ENCODE measurements around the gene KRIT1.

Gene KRIT1

DNA sequence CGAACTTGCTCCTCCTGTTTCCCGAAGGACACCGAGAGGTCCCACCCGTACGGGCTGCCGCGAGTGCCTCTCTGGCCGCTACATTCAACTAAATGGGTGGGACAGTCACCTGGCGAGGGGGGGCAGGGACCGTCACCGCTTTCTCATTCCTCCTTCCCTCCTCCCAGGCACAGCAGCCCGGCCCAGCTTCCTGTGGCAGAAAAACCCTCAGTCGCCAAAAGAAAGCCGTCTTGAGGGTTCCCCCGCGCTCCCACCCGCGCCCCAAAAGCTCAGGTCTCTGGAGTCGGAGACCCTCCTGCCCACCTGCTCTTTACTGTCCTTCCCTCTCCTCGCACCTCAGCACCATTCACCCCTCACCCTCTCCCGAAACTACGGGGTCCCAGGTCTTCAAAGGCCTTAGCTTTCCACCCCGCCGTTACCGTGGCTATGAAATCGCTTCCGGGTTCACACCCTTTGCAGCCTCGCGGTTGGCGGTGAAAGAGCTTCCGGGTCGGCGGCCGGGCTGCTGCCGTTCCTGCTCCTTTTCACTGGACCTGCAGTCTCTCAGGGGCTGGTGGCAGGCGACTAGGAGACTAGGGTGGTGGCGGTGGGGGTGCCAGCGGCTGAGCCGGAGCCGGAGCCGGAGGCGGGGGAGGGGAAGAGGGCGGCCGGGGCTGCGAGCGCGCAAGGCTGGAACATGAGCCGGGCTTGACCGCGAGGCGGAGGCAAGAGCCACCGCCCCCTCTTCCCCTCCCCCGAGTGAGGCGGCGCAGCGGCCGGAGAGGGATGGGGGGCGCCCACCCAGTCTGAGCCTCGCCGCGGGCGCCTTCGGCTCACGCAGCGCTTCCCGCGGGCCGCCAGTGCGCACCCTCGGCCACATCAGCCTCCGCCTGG lies at the start of gene KRIT1, which contains the start of gene ANKIB1:
KRIT1 (minus strand) TSS at position 428 of the 873 bp plus-strand sequence. CDS start 3,779 bp downstream, outside the sequence.
ANKIB1 (plus strand) TSS at position 488 of the 873 bp plus-strand sequence. CDS start 49,005 bp downstream, outside the sequence.
- Histone ChIP-seq H3K27ac (ENCODE audit: low read depth, low read length) (peak within 1 kb of the TSS; percentile 97), H3K9ac (ENCODE audit: low read depth, low read length) (peak within 1 kb of the TSS; percentile 83), H3K4me3 (ENCODE audit: low read depth, low read length) (peak within 1 kb of the TSS; percentile 100), H3K36me3 (ENCODE audit: control insufficient read depth, insufficient read depth, low read length) (peaks cover 14% of the 10 kb centered on the region), H3K9me3 (ENCODE audit: control insufficient read depth, insufficient read depth, low read length) (no peaks in the 10 kb centered on the region), H3K27me3 (ENCODE audit: control insufficient read depth, insufficient read depth, low read length) (no peaks in the 10 kb centered on the region), H3K4me1 (ENCODE audit: control insufficient read depth, insufficient read depth, low read length) (peaks cover 15% of the 10 kb centered on the region)

DNA sequence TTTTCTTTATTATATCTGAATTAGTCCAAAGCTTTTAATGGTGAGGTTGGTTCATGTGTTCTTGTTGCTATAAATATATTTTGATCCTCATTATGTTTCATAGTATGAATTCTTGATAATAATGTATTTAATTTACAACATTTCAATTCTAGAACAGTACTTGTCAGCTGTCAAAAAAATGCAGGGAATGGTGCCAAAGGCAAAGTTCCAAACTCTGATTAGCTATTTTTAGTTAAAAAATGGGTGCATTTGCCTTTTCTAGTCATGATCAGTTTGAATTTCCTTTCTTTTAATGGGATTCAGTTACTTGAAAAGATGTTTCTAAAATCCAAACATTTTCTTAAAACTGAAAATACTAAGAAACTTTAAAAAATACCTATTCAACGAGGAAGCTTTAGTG lies 49.7 kb upstream of the KRIT1 start:
- Histone ChIP-seq H3K27ac (ENCODE audit: low read depth, low read length) (no peak overlapping the region), H3K9ac (ENCODE audit: low read depth, low read length) (no peak overlapping the region), H3K27me3 (ENCODE audit: control insufficient read depth, insufficient read depth, low read length) (no peaks in the 10 kb centered on the region), H3K4me1 (ENCODE audit: control insufficient read depth, insufficient read depth, low read length) (peaks cover 26% of the 10 kb centered on the region), H3K9me3 (ENCODE audit: control insufficient read depth, insufficient read depth, low read length) (no peaks in the 10 kb centered on the region), H3K36me3 (ENCODE audit: control insufficient read depth, insufficient read depth, low read length) (no peaks in the 10 kb centered on the region), H3K4me3 (ENCODE audit: low read depth, low read length) (no peak overlapping the region)

- Histone ChIP-seq H3K27me3 (ENCODE audit: control insufficient read depth, insufficient read depth, low read length) (no peaks in the 10 kb centered on the region), H3K36me3 (ENCODE audit: control insufficient read depth, insufficient read depth, low read length) (no peaks in the 10 kb centered on the region), H3K9me3 (ENCODE audit: control insufficient read depth, insufficient read depth, low read length) (no peaks in the 10 kb centered on the region), H3K27ac (ENCODE audit: low read depth, low read length) (no peak overlapping the region), H3K4me1 (ENCODE audit: control insufficient read depth, insufficient read depth, low read length) (peaks cover 26% of the 10 kb centered on the region), H3K4me3 (ENCODE audit: low read depth, low read length) (no peak overlapping the region), H3K9ac (ENCODE audit: low read depth, low read length) (no peak overlapping the region)
Observed at GRCh38 chr7:92293896-92294590, 48.3 kb upstream of the KRIT1 start.

GRCh38 chr7:92292981-92293380 lies 47.3 kb upstream of the KRIT1 start:
- Histone ChIP-seq H3K27ac (ENCODE audit: low read depth, low read length) (no peak overlapping the region), H3K4me1 (ENCODE audit: control insufficient read depth, insufficient read depth, low read length) (peaks cover 26% of the 10 kb centered on the region), H3K27me3 (ENCODE audit: control insufficient read depth, insufficient read depth, low read length) (no peaks in the 10 kb centered on the region), H3K36me3 (ENCODE audit: control insufficient read depth, insufficient read depth, low read length) (no peaks in the 10 kb centered on the region), H3K9ac (ENCODE audit: low read depth, low read length) (no peak overlapping the region), H3K9me3 (ENCODE audit: control insufficient read depth, insufficient read depth, low read length) (no peaks in the 10 kb centered on the region), H3K4me3 (ENCODE audit: low read depth, low read length) (no peak overlapping the region)

DNA sequence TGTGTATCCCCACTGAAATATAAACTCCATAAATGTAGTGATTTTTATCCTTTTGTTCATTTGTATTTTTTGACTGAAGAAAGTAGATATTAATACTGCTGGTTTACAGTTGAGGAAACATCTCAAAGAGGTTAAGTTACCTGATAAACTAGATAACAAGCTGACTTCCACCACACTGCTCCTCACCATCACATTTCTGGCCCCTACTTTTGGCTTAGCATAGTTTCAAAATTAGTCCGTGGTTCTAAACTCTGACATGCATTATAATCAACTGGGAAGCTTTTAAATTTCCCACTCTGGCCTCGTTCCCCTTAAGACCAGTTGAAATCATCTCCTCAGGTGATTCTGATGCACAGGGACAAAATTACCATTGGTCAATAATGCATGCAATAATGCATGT lies 43.6 kb upstream of the KRIT1 start:
- Histone ChIP-seq H3K4me3 (ENCODE audit: low read depth, low read length) (no peak overlapping the region), H3K36me3 (ENCODE audit: control insufficient read depth, insufficient read depth, low read length) (no peaks in the 10 kb centered on the region), H3K27ac (ENCODE audit: low read depth, low read length) (no peak overlapping the region), H3K27me3 (ENCODE audit: control insufficient read depth, insufficient read depth, low read length) (no peaks in the 10 kb centered on the region), H3K4me1 (ENCODE audit: control insufficient read depth, insufficient read depth, low read length) (peaks cover 12% of the 10 kb centered on the region), H3K9ac (ENCODE audit: low read depth, low read length) (no peak overlapping the region), H3K9me3 (ENCODE audit: control insufficient read depth, insufficient read depth, low read length) (no peaks in the 10 kb centered on the region)

DNA sequence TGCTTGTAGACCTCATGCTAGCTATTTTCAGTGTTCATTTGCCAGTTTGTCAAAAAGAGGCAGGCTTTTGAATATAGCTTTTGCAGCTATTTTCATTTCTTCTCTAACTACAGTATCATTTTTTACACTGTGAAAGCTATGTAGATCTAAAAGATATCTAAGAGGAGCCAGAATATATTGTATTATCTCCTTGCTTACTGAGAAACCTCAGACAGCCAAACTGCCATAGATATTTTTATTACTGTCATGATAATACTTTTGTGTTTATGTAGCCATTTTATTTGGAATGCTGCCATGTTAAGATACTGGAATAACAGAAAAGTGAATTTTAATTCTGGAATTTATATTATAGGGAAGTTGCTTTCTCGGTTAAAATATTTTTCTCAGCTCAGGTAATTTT lies 37.2 kb upstream of the KRIT1 start:
- no peak overlapping the region for H3K4me3 ChIP-seq (ENCODE audit: low read depth, low read length)
- peaks cover 12% of the 10 kb centered on the region for H3K4me1 ChIP-seq (ENCODE audit: control insufficient read depth, insufficient read depth, low read length)
- H3K9me3 ChIP-seq (ENCODE audit: control insufficient read depth, insufficient read depth, low read length): no peaks in the 10 kb centered on the region
- H3K36me3 ChIP-seq (ENCODE audit: control insufficient read depth, insufficient read depth, low read length): no peaks in the 10 kb centered on the region
- no peak overlapping the region for H3K27ac ChIP-seq (ENCODE audit: low read depth, low read length)
- H3K9ac ChIP-seq (ENCODE audit: low read depth, low read length): no peak overlapping the region
- no peaks in the 10 kb centered on the region for H3K27me3 ChIP-seq (ENCODE audit: control insufficient read depth, insufficient read depth, low read length)

- H3K4me1 ChIP-seq (ENCODE audit: control insufficient read depth, insufficient read depth, low read length): peaks cover 12% of the 10 kb centered on the region
- no peaks in the 10 kb centered on the region for H3K27me3 ChIP-seq (ENCODE audit: control insufficient read depth, insufficient read depth, low read length)
- no peaks in the 10 kb centered on the region for H3K36me3 ChIP-seq (ENCODE audit: control insufficient read depth, insufficient read depth, low read length)
- no peaks in the 10 kb centered on the region for H3K9me3 ChIP-seq (ENCODE audit: control insufficient read depth, insufficient read depth, low read length)
- H3K27ac ChIP-seq (ENCODE audit: low read depth, low read length): no peak overlapping the region
- H3K9ac ChIP-seq (ENCODE audit: low read depth, low read length): no peak overlapping the region
- H3K4me3 ChIP-seq (ENCODE audit: low read depth, low read length): no peak overlapping the region
Observed at GRCh38 chr7:92282221-92282814, 36.6 kb upstream of the KRIT1 start.

DNA sequence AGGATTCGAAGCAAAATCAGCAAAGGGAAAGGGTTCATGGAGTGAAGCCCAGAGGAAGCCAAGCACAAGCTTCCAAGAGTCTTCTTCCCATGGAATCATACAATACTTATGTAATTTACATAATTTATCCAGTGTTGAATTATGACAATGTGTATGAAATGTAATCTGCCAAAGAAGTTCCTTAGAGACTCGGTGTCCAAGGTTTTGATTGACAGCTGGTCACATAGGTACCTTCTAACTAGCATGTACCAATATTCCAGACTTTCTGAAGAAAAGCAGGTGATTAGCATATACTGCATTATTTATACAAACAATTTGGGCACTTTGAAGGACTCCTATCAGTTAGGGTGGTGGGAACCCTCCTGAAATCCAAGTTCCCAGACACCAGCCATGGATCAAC lies 35.3 kb upstream of the KRIT1 start:
- no peak overlapping the region for H3K27ac ChIP-seq (ENCODE audit: low read depth, low read length)
- H3K4me1 ChIP-seq (ENCODE audit: control insufficient read depth, insufficient read depth, low read length): peaks cover 12% of the 10 kb centered on the region
- H3K36me3 ChIP-seq (ENCODE audit: control insufficient read depth, insufficient read depth, low read length): no peaks in the 10 kb centered on the region
- no peak overlapping the region for H3K9ac ChIP-seq (ENCODE audit: low read depth, low read length)
- H3K9me3 ChIP-seq (ENCODE audit: control insufficient read depth, insufficient read depth, low read length): no peaks in the 10 kb centered on the region
- no peak overlapping the region for H3K4me3 ChIP-seq (ENCODE audit: low read depth, low read length)
- H3K27me3 ChIP-seq (ENCODE audit: control insufficient read depth, insufficient read depth, low read length): no peaks in the 10 kb centered on the region

GRCh38 chr7:92279396-92280031 lies 33.8 kb upstream of the KRIT1 start:
- no peaks in the 10 kb centered on the region for H3K9me3 ChIP-seq (ENCODE audit: control insufficient read depth, insufficient read depth, low read length)
- no peak overlapping the region for H3K4me3 ChIP-seq (ENCODE audit: low read depth, low read length)
- peaks cover 12% of the 10 kb centered on the region for H3K4me1 ChIP-seq (ENCODE audit: control insufficient read depth, insufficient read depth, low read length)
- peak overlapping the region; percentile 39 for H3K27ac ChIP-seq (ENCODE audit: low read depth, low read length)
- H3K27me3 ChIP-seq (ENCODE audit: control insufficient read depth, insufficient read depth, low read length): no peaks in the 10 kb centered on the region
- no peaks in the 10 kb centered on the region for H3K36me3 ChIP-seq (ENCODE audit: control insufficient read depth, insufficient read depth, low read length)
- no peak overlapping the region for H3K9ac ChIP-seq (ENCODE audit: low read depth, low read length)

GRCh38 chr7:92276460-92276864 lies 30.7 kb upstream of the KRIT1 start:
- no peak overlapping the region for H3K27ac ChIP-seq (ENCODE audit: low read depth, low read length)
- H3K9me3 ChIP-seq (ENCODE audit: control insufficient read depth, insufficient read depth, low read length): no peaks in the 10 kb centered on the region
- H3K9ac ChIP-seq (ENCODE audit: low read depth, low read length): no peak overlapping the region
- no peaks in the 10 kb centered on the region for H3K27me3 ChIP-seq (ENCODE audit: control insufficient read depth, insufficient read depth, low read length)
- no peaks in the 10 kb centered on the region for H3K36me3 ChIP-seq (ENCODE audit: control insufficient read depth, insufficient read depth, low read length)
- no peak overlapping the region for H3K4me3 ChIP-seq (ENCODE audit: low read depth, low read length)
- H3K4me1 ChIP-seq (ENCODE audit: control insufficient read depth, insufficient read depth, low read length): peaks cover 12% of the 10 kb centered on the region

All from HUES48 (cell line).